Stimulated activated CD4-positive, alpha-beta T cell treated with anti-CD3 and anti-CD28 coated beads, Interleukin-2, amount 100 ng/mL, for 48 hours (primary cell): ENCODE measurements around the gene RUNX1.
"Not testable (repeated sequence)": the region's sequence is repeated elsewhere in the genome, so short reads cannot be mapped to it uniquely, and the experiment has no call there.

Experiments used
- DNase-seq, 2 donors: peaks; one replicate each; pipeline ENCODE4 v3.0.0-alpha.2; 2020

RUNX1 gene

GRCh38 chr21:34820051-34820450, 229.1 kb downstream of the RUNX1 start:
- no peak for DNase-seq

- DNase-seq: no peak
Observed at GRCh38 chr21:34819357-34819999, 229.6 kb downstream of the RUNX1 start.

- DNase-seq: no peak
Observed at GRCh38 chr21:34818662-34819158, 230.4 kb downstream of the RUNX1 start.

- no peak for DNase-seq
Observed at GRCh38 chr21:34817821-34818661, 231.1 kb downstream of the RUNX1 start.

- DNase-seq: no peak
Observed at GRCh38 chr21:34815831-34816705, 233.0 kb downstream of the RUNX1 start.

- DNase-seq: no peak
Observed at GRCh38 chr21:34814529-34814951, 234.6 kb downstream of the RUNX1 start.

- DNase-seq: no peak
Observed at GRCh38 chr21:34813266-34813894, 235.7 kb downstream of the RUNX1 start.

- no peak for DNase-seq
Observed at GRCh38 chr21:34812504-34813265, 236.4 kb downstream of the RUNX1 start.

GRCh38 chr21:34811368-34811767, 237.7 kb downstream of the RUNX1 start:
- DNase-seq: no peak

GRCh38 chr21:34810786-34811185, 238.3 kb downstream of the RUNX1 start:
- DNase-seq: no peak

- DNase-seq: no peak
Observed at GRCh38 chr21:34809822-34810221, 239.3 kb downstream of the RUNX1 start.

GRCh38 chr21:34808569-34809204, 240.4 kb downstream of the RUNX1 start:
- DNase-seq: no peak

- DNase-seq: peak; percentile 48 to 58
Observed at GRCh38 chr21:34807881-34808568, 241.1 kb downstream of the RUNX1 start.

GRCh38 chr21:34807146-34807880, 241.8 kb downstream of the RUNX1 start:
- peak; percentile 46 to 48 for DNase-seq

- DNase-seq: no peak
Observed at GRCh38 chr21:34806423-34806822, 242.7 kb downstream of the RUNX1 start.

GRCh38 chr21:34805157-34805556, 243.9 kb downstream of the RUNX1 start:
- no peak for DNase-seq

- DNase-seq: not testable (repeated sequence)
Observed at GRCh38 chr21:34804584-34804983, 244.5 kb downstream of the RUNX1 start.

GRCh38 chr21:34803782-34804370, 245.2 kb downstream of the RUNX1 start:
- no peak for DNase-seq

GRCh38 chr21:34802180-34802899, 246.8 kb downstream of the RUNX1 start:
- DNase-seq: no peak
